Nasal cavity respiratory epithelium epithelial cell of viscerocranial mucosa (primary cell): ENCODE measurements around the gene P2RX5. TPM values are rescaled to one million over a fixed set of nuclear protein-coding genes. Genes with fewer than 3 reads are reported as not detected.

Experiments used
- total RNA-seq: library from RNA; depleted of rRNA; stranded (reverse); fragments of >200 nt; gene quantifications from 2 replicates; pipeline ENCODE4 v1.2.3, GENCODE V29; 2014

Gene P2RX5, protein sequence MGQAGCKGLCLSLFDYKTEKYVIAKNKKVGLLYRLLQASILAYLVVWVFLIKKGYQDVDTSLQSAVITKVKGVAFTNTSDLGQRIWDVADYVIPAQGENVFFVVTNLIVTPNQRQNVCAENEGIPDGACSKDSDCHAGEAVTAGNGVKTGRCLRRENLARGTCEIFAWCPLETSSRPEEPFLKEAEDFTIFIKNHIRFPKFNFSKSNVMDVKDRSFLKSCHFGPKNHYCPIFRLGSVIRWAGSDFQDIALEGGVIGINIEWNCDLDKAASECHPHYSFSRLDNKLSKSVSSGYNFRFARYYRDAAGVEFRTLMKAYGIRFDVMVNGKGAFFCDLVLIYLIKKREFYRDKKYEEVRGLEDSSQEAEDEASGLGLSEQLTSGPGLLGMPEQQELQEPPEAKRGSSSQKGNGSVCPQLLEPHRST
- 1.4 and 4.3 TPM in 2 replicates for total RNA-seq

GRCh38 chr17:3695723-3696411 is at the start of gene P2RX5:
P2RX5 (minus strand) TSS chr17:3696155; CDS start chr17:3696005, 150 bp downstream.

GRCh38 chr17:3723556-3724377 is 27.8 kb upstream of the P2RX5 start, which contains the start of gene HASPIN:
HASPIN (plus strand) TSS chr17:3723903; CDS start chr17:3723936, 33 bp downstream.

GRCh38 chr17:3668279-3669084 is 27.5 kb downstream of the P2RX5 start, which contains the start of the genes EMC6 and TAX1BP3:
EMC6 (plus strand) TSS chr17:3668812; CDS start chr17:3669147, 335 bp downstream.
TAX1BP3 (minus strand) TSS chr17:3668578; CDS start chr17:3668526, 52 bp downstream.

DNA sequence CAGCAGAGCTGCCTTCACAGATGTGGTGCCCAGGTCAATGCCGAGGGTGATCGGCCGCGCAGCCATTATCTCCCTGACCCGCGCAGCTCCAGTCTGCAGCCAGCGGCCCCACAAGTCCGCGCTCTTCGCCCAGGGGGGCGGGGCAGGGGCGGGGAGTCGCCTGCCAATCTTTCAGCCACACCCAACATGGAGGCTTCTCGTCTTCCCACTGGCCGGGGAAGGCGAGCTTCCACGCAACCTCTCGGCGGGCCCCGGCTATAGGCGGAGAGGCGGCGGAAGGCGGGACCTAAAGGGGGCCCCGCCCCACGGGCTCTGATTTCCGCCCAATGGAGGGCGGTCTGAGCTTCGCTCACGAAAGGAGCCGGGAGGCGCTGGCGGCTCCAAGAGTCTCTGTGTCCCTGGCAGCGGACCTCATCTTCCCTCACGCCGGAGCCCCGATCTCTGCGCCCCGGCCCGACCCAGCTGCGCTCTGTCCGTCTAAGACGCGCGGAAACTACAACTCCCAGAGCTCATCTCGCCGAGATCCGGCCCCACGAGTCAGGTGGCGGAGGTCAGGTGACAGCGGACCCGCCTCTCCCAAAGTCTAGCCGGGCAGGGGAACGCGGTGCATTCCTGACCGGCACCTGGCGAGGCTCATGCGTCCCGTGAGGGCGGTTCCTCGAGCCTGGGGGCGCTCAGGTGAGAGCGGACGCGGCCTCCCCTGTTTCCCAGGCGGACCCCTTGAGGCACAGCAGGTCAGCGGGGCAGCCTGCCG is 59.6 kb downstream of the P2RX5 start, which contains the start of the genes CTNS and SHPK:
Gene CTNS (plus strand): TSS at position 607 of the 754 bp plus-strand sequence. CDS start 3,447 bp downstream, outside the sequence.
Gene SHPK (minus strand): TSS at position 97 of the 754 bp plus-strand sequence. CDS start 31 bp downstream, at position 66.

Other genes starting within 250 kb of the P2RX5 start
- gene SPATA22, start 224.3 kb downstream of the P2RX5 start, total RNA-seq = not detected in 2 replicates
- gene ASPA, start 220.2 kb downstream of the P2RX5 start, total RNA-seq = not detected in 2 replicates
- gene TRPV3, start 138.3 kb downstream of the P2RX5 start, total RNA-seq = 0.36 and 5.5 TPM in 2 replicates
- gene TRPV1, start 86.7 kb downstream of the P2RX5 start, total RNA-seq = 1.0 and 3.1 TPM in 2 replicates
- gene SHPK, start 59.9 kb downstream of the P2RX5 start, total RNA-seq = 6.2 and 9.5 TPM in 2 replicates
- 24.6 and 32.1 TPM in 2 replicates for gene CTNS, start 59.4 kb downstream of the P2RX5 start, total RNA-seq
- gene TAX1BP3, start 27.6 kb downstream of the P2RX5 start, total RNA-seq = 150 and 163 TPM in 2 replicates
- 12.0 and 26.3 TPM in 2 replicates for gene EMC6, start 27.3 kb downstream of the P2RX5 start, total RNA-seq
- gene HASPIN, start 27.7 kb upstream of the P2RX5 start, total RNA-seq = 0.34 and 0.50 TPM in 2 replicates
- 10.9 and 23.2 TPM in 2 replicates for gene ITGAE, start 105.0 kb upstream of the P2RX5 start, total RNA-seq
- gene NCBP3, start 150.1 kb upstream of the P2RX5 start, total RNA-seq = 15.0 and 32.6 TPM in 2 replicates
- gene CAMKK1, start 196.9 kb upstream of the P2RX5 start, total RNA-seq = 1.4 and 4.1 TPM in 2 replicates
- not detected in 2 replicates for gene P2RX1, start 220.3 kb upstream of the P2RX5 start, total RNA-seq